GM19023 (cell line): ENCODE measurements around the gene CDK14.

Experiments used
- ATAC-seq: cut with Tn5 transposase; IDR thresholded peaks from one replicate; pipeline ENCODE4 v1.9.1; 2021; ENCODE audit warnings: mild to moderate bottlenecking, moderate library complexity; ENCODE audit not compliant: unreplicated experiment

Gene CDK14

DNA sequence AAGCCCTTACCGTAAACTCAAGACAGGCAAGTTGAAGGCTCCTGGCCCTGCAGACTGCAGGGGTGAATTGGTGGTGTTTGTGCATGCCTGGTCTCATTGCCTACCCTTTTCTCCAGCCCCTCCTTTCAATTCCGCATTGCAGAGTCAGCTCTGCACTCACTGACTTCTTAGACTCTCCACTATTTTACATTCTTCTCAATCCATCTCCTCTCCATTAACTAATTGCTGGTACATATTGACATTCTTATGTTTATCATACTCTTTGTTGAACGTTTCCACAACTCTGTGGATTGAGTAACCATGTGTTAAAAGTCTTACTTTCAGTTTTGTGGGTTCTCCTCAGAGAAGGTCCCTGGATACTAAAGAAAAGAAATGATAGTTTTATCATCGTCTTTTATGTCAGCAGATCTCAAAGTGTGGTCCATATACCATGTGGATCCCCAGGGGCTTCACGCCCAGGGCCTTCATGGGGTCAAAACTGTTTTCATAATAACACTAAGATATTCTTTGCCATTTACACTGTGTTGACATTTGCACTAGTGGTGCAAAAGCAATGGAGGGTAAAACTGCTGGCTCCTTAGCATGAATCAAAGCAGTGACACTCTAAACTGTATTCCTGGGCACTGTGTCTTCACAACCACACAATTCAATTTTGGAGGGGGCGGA is 532.7 kb downstream of the CDK14 start:
- ATAC-seq = no peak

DNA sequence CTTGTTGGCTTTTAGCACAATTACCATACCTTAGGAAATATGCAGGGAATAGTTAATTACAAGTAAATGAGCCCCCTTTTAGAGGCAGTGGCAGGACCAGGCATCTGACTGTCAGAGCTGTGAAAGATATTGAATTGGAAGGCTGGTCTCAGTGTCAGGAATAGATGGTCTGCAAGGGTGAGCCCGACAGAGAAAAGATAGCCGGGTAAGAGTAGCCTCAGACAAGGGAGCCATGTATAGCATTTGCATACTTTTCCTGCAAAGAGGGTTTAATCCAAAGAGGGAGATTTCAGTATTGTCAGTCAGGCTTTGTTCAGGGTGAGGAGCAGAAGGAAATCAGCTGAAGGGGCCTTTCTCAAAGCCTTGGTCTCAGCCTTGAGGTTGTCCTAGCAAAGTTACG is 539.2 kb downstream of the CDK14 start:
- no peak for ATAC-seq

DNA sequence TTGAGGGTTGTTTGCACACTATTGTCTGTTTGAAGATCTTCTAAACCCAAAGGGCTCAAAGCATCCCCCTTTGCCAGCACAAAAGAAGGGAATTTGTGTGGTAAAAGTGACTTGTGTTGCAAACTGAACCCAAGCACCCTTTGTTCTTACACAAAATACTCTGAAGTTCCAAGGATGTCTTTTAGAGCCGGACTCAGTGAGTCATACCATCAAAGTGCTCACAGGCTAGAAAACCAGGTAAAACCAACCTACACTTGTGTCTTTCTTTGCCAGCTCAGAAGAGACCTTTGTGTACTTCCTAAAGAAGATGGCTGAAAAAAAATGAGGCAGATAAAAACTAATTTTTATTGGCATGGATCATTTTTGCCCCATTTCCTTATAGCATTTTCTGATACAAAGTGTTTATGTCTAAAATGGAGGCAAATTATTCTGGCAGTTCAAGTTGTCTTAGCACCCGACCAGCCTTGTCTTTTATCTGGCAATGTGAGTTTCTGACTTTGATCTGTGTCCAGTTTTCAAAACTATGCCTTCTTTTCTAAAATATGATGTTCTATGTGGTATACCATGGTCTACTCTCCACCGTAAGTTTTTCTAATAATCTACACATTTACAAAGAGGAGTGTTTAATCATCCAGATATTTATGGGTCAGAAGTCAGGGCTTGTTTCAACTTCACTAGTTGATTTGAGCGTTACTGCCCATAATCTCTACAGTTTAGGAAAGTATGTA is 539.7 kb downstream of the CDK14 start:
- ATAC-seq = no peak

DNA sequence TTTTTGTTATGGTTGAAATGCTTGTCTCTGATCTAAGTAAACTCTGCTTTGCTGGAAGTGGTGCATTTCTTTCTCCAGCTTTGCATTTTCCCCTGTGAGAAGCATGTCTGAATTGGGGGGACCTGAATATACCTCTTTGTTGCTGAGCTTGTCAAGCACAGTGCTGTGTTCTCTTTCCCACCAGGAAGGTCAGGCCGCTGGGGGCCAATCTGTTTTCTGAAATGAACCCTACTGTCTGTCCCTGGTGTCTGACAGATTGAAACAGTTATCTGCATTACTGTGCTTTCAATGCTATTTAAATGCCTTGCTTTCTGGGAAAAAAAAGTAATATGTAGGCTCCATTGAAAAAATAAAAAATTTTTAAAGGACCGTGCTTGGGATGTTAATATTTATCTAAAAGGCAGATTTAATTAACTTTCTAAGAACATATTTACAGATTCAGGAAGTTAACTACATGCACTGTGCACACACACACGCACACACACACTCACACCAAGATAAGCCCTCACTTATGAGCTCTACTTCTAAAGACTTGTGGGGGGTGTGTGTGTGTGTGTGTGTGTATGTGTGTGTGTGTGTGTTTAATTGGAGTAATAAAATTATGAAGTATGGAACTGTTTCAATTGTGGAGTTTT is 541.1 kb downstream of the CDK14 start:
- no peak for ATAC-seq

DNA sequence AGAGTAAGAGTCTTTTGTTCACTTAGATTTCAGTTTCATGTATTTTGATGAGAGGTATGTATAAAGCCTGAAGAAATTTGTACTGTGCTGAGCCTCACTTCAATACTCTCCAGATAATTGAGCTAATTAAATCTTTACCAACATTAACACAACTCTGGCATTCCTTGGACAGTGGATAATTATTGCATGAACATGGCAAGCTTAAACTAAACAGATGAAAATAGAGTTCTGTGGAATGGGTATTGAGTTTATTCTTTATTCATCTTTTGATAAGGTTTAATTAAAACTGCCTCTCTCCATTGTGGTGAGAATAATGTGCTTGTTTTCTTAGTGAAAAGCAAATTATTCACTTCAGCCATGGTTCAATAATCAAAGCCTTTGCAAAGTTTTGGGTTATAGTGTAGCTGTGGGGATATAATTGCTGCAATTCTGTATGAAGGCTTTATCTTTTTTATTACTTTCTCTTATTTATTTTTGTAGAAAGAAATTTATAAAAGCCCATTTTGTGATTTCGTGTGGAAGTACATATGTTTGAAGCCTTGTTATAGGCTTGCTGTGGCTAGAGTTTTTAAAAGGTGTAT is 541.8 kb downstream of the CDK14 start:
- ATAC-seq = no peak

DNA sequence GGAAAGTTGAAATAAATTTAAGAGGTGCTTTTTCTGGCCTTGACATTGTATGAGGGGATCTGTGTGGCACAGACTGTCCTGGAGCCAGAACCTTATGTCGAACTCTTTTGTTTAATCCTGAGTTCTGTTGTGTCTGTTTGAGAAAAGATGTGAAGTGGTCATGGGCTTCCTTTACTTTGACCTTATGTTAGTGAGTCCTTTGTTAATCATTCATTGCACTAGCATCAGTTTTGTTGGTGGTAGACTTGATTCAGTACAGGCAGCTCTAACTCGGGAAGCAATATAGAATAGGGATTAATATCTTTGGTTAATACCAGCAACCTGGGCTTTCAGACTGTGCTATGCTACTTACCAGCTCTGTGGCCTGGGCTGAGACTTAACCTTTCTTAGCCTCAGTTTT is 544.2 kb downstream of the CDK14 start:
- ATAC-seq = no peak

DNA sequence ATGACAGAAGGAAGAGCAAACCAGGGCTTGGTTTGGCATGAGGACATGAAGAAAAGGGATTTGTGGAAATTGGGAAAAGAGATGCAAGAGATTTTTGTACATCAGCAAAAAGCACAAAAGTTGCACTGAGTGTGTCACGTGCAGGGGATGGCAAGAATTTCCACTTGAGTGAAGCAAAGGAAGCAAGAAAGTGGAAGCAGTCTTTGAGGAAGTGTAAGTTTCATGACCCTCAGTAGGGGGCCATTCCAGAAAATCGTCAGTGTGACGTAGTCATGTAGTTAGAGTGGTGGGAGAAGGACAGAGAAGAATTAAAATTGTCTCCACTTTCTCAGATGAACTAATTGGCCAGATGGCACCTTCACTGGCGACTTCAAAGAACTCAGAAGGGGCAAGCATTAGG is 544.9 kb downstream of the CDK14 start:
- ATAC-seq = no peak

DNA sequence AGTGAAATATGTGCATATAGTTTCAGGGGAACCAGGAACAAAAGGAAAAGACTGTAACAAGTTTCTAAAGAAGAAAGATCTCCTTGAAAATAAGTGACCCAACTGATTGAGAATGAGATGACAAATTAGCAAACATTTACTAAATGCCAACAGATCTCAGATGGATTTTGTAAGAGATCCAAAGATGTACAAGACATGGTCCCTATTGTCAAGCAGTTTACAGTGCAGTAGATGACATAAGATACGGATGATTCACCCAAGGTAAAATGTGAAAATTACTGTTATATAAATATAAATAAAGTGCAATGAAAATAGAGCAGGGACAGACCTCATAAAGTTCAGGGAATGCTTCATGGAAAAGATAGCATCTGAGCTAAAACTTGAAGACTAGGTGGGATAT is 546.6 kb downstream of the CDK14 start:
- ATAC-seq = no peak

DNA sequence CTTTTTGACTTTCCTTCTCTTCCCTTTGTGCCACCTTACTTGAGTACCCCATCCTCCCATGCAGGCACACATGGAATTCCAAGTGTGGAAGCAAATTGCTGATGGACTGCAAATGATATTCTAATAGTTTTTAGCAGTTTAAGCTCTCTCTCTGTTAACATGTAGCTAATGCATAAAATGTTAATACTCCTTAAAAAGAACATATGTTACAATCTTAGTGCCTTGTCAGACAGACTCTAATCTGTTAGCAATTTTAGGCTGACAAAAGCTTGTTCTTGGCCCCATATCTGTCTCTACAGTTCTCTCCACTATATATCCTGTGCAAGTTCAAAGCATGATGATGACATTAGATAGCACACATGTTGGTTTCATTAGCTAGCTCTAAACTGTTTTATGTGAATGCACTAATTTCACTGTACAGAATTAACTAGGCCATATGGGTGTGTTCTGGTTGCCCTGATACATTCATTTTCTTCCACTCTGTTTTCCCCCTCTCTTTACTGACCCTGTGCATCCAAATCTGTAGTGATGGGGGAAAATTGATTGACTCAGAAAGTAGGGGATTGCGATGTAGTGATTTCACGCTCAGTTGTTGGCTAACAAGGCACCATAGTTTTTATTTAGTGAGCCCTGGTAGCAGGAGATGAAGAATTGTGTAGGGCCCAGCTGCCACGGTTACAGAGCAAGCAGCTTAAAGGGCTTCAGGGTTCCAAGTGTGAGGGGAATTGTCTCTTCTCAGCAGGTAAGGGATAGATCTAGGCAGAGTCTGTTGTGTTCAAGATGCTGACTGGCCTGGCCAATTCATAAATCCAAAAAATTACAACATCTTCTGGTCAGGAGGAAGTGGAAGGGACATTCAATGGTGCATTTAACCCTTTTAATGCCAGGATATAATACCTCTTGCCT is 553.5 kb downstream of the CDK14 start:
- no peak for ATAC-seq

DNA sequence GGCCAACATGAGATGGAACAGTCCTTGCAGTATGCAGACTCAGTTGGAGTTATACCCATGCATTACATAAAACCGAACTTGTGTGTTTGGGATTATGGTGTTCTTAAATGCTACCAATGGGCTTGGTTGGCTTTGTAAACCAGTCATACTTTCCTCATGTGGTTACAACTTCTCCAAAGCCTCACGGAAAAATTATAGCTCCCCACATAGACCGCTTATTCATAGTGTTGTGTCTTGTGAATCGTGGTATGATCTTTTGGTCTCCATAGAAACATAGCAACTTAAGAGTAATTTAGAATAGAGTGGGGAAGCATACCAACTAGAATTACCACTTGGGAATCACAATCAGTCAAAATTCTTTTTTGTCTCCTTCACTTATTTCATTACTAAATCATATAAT is 555.8 kb downstream of the CDK14 start:
- no peak for ATAC-seq

DNA sequence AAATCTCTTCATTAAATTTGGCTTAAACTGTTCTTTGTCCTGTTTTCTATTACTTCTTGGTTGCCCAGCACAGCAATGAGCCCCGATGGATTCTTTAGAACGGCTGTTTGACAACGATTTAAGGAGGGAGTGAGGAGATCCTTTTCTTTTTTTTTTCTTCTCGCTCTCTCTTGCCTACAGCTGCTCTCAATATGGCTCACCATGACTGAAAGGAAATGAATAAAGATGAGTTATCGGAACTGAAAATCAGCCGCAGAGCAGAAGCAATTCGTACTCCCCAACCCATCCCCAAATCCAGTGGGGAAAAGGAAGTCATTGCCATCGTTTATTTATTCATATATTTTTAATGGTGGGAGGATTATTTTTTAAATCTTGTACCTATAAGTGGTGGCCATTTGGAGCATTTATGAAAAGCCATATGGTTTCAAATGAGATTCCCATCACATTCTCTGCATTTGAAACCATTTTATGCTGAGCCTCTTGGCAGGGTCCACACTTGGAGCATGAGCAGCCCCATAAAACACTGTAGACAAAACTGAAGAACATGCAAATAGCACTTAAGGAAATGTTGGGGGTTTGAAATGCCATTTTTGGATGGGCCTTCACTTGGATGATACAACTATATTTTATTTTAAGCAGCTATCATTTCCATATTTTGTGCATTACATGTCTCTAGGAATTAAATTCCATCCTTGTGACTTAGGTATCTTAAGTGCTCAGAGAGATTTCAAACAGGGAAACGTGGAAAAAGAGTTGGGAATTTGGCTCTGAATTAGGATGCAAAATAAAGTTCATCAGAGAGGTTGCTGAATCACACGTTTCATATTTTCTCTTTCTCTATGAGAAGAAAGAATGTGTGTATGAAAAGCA is 560.4 kb downstream of the CDK14 start:
- no peak for ATAC-seq

DNA sequence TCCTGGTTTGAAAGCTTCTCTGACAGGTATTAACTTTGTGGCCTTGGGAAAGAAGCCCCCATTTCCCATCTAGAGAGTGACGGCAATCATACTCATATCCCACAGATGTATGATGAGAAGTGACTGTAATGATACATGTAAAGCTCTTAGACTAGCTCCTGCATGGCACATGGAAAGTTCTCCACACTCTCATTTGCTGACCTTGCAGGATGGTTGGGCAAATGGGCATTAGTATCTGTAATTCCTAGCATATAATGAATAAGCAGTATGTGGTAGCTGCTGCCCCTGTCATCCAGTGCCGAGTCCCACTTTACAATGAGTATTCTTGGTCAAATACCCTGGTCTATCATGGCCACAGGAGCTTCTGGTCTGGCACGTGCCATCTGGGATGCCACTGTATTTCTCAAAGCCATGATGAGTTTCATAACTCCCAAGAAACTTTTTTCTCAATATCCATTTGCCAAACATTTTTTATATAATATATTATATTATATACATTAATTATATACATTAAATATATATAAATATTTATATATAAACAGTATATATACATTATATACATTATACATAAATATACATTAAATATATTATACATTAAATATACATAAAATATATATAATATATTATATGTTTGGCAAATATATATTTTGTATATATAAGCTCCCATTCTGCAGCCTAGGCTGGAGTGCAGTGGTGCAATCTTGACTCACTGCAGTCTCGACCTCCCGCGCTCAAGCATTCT is 561.6 kb downstream of the CDK14 start:
- ATAC-seq = no peak

DNA sequence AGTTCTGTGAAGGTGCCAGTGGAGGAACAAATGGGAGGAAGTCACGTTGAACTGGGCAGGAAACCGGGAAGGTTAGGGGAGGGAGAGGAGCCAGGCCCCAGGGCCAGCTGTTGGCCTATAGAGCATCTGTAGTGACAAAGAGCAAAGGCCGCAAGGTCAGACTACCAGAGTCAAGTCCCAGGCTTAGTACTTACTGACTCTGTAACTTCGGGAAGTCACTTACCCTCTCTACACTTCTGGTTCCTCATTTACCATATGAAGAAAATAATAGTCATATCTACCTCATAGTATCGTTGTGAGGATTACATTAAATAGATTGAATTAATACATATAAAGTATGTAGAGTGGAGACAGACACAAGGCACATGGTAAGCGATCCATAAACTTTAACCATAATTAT is 566.3 kb downstream of the CDK14 start:
- no peak for ATAC-seq

DNA sequence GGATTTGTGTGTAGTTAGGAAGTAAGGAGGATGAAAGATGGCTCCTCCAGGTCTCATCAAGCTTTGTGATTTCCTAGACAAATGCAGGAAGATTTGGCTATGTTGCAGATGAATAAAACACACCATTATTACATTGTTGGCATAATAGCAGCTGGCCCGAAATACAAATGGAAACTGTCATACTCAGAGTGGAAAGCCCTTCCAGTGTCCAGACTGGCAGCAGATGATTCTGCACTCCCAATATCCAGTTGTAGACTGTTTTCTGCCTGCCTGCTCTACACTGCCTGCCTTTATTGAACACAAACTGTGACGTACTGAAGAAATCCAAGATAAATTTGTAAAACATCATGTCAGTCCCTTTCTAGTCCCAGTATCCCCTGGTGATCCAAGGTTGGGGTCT is 568.4 kb downstream of the CDK14 start:
- ATAC-seq = no peak

DNA sequence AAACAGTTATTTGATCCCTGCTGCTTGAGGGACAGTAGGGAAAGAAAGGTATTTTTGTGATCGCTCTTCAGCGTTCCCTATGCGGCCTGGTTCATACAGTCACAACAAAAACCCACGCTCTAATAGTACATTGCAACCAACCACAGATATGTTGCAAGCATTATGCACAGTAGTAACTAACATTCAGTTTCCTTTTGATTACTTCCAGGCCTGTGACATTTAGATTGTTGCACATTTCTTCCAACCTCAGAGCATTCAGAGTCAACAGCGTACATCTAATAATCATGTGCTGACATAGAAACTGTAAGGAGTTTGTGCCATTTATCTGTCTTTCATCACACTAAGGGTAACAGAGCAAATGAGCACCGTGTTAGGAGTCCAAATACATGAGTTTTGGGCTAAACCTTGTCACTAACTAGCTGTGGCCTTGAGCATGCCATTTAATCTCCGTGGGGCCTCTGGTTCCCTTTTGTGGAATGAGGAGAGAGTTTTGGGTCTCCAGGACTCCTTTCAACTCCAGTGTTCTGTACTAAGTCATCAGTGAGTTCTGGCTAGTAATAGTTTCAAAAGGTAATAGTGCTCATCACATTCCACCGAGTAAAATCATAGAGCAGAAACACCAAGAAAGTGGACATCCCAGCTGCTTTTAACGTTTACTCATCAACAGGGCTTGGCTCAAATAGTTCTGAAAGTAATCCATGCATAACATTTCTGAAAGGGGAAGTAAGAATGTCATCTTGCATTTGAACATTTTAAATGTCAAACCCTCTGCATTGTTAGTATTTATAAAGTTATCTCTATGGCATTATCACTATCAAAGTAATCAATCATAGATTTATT is 569.1 kb downstream of the CDK14 start:
- ATAC-seq = peak; percentile 88

DNA sequence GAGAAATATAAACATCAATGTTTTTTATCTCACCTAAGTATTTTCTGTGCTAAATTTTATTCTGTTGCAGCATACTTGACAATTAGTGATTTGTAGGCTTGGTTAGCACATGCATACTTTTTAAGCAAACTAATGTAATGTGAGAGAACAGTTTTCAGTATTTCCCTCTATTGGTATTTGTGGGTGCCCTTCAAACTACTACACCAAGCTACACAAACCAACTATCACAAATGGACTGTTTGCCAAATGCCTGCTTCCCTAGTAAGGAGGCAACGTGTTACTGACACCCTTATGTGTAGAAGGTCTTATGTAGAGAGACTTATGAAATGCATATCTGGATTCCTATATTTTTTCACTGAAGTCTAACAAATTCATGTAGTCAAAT is 569.7 kb downstream of the CDK14 start:
- peak; percentile 33 for ATAC-seq

DNA sequence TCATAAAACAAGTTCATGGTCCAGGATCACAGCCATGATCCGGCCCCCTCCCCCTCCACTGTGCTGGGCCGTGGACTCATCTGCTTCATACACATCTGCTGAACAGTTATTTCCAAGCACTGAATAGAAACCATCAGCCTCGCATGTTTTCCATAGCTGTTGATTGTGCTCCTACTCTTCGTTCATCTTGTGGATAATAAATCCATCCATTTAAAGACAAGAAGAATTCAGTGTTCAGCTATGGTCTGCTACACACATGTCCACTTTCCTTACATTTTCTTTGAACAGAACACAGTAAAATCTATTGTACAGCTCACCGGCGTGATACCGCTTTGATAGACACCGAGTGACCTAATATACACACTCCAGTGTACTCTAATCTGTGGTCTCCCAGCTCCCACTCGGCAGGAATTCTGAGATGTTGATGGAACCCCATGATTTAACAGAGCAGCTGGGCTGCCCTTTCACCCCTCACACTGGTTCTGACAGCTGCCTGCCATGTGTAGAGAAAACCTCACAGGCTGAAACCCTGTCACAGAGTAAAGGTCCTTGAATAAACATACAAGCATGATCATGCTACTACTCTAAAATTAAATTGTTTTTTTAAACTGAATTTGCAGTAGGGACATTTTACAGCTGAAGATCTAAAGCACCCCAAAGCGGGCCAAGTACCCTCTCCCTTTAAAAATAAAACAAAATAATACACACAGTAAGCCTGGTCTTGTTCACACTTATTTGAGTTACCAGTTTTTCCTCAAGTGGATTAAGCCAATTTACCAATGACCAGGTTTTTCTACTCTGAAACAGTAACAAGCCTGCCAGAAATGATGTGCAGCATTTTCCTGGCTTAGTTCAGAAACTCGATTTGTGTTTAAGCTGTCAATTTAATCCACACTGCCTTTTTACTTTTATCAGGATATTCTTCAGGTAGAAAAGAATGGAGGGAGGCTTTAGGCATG is 573.0 kb downstream of the CDK14 start:
- ATAC-seq = no peak
